Activated T-helper 1 cell treated with anti-CD3 and anti-CD28 coated beads, Interleukin-2, amount 50 U/mL, for 16 hours (primary cell): ENCODE measurements around the gene PXK.
A peak's percentile ranks its signal among the peaks of the same experiment; 100 is the strongest.

Experiments
- DNase-seq, 2 donors: peaks; one replicate each; pipeline ENCODE4 v3.0.0-alpha.2; 2020; ENCODE audit warnings: low read depth in 1 of 2, low spot score in 1 of 2

PXK gene

DNA sequence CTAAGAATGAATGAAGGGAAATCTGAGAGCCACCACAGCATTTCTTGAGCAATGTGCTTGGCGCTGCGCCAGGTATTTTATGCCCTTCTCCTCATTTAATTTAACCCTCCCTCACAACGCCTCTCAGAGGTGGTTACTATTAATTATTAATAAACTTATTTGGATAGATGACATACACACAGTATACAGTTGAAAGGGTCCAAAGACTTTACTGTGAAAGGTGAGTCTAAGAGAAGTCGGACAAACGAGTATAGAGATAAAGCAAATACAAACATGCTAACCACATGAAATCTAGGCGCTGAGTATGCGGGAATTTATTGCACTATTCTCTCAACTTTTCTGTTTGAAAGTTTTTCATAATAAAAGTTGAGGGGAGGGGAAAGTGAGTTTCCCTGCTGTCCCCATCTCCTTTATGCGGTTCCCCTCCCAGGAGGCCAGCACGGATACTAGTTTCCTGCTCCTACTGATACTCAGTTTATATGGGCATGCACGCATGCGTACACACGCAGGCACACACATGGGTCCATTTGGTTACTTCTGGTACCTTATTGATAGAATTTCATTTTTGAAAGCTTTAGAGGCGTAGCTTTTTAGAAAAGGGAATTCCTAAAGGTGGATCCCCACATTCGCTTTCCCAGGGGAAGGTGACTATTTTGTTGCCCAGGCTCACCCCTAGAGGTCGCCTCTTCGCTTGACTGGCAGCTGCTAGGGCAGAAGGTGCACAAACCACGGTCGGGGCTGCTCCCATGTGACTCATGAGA, 130.7 kb downstream of the PXK start:
- peak; percentile 40 to 57 for DNase-seq

GRCh38 chr3:58463942-58464271, 131.2 kb downstream of the PXK start:
- DNase-seq, result no peak

GRCh38 chr3:58464866-58465265, 132.2 kb downstream of the PXK start:
- no peak for DNase-seq

GRCh38 chr3:58466899-58467563, 134.3 kb downstream of the PXK start:
- DNase-seq, result no peak

DNA sequence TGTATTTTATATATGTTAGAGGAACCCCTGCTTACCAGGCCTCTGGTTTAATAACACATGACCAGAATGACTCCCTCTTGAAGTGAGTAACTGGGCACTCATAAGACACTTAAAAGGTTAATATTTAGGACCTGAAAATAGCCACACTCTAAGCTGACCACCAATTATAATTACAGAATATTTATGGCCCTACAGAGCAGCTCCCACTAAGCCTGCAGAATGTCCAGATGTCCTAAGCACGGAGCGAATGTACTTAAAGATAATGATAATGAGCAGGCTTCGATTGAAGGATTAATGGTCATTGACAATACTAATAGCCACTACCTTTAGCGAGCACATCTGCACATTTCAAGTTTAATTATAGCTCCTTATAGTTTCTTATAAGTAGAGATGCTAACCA, 136.4 kb downstream of the PXK start:
- DNase-seq, result no peak

DNA sequence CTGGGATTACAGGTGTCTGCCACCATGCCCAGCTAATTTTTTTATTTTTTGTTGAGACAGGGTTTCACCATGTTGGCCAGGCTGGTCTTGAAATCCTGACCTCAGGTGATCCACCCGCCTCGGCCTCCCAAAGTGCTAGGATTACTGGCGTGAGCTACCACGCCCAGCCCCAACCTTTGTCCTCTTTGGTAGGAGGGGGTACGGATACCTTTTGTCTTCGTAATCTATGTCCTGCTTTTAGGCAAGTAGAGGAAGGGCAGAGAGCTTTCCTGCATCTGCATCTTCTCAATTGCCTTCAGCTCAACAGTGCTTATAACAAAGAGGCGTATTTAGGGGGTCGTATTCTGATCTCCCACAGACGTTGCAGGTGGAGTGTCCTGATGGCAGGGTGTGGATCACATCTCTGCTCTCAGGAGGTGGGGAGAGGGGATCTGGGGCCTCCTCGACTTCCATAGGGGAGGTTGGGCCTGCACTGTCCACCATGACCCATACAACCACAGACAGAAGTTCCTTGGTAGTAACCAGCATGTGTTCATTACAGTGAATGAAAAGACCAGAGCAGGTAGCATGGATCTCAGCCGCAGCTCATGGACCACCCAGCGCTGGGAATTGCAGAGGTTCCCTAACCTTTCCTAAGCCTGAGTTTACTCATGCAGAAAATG, 137.8 kb downstream of the PXK start:
- DNase-seq, result no peak

DNA sequence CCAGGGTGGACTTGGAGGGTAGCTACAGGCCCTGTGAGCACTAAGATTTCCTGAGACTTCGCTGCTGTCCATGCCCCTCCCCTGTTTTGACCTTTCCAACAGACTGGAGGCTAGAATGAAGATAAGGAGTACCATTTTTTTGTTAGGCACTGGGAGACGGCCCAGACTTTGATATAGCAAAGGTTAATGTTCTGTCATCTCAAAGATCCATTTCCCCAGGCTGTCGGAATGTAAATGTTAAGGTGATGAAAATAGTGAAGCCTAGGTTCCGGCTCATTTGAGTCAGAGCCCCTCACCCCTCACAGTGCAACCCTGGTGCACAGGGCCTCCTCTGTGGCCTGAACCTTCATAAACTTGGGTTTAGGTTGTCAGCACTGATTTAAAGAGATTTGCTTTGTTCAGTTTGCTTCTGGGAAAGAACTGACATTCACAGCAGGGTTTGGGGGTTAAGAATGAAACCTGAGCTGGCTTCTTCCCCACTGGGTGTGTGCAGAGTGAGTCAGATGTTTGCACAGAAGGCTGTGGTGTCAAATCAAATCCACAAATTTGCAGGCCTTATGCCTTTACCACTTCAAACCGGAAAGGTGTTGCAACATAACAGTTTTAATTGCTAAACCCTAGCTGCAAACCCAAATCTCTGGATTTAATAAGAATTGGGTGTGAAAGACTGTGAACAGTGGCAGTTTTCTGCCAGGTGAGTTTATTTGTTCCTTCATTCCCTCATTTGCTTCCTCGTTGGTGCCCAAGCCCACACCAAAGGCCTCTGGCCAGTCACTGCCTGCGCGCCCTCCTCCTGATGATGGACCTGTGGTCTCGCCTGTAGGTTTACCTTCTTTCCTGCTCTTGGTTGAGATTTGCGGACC, 138.6 kb downstream of the PXK start:
- peak in 1 of 2 donors; percentile 13 for DNase-seq

- no peak for DNase-seq
These were observed 140.6 kb downstream of the PXK start for GRCh38 chr3:58473275-58473674.

DNA sequence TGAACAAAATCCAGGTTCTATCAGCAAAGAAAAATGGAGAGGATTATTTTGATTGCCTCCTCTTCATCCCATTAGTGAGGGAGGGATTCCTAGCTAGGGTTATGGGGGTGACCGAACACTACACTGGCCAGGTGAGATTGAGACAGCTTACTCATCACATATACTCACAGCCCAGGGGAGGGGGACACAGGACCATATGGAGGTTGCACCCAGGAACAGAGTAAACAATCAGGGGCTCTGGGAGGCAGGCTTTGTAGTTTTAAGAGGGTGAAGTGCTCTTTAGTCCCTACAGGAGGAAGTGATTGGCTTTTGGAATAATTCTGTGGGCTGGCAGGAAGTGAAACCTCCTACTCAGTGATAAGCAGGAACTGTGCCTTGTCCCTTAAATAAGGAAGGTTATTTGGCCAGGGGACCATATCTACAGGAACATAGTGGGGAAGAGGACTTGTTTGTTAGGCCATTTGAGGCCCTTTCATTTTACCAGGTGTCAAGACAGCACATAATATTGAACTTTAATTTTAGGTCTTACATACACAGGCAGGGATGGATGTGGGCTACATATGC, 141.7 kb downstream of the PXK start:
- no peak for DNase-seq

DNA sequence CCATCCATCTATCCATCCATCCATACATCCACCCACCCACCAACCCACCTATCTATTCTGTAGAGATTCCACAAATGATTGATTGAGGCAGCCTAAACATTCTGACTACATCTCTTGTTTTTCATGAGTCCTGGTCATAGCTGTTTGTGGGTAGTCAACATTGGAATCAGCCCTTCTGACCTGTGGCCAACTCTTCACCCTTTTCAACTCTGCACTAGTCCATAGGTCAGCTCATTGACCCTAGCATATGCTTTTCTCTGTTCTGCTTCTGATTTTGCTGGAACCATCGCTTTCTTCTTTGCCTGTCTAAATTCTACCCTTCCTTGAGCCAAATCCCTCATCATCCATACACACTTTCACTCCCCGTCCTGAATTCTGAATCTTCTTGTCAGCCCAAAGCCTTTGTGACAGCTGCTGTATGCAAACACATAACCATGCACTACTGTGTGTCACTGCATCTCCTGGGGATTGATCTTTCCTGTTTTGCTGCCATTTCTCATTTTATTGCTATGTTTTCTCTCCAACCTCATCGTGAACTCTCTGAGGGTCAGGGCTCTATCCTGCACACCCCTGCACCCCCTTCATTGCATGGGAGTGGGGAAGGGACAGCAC, 142.4 kb downstream of the PXK start:
- DNase-seq, result no peak
